SK-N-SH (cell line): Measurements from ENCODE around the gene DENND6B.

ENCODE experiments used
- ELF1 ChIP-seq: IDR thresholded peaks from 2 replicates; pipeline ENCODE4 v1.4.0; 2012
- EP300 ChIP-seq, 2 experiments: IDR thresholded peaks; 2 replicates each; pipeline versions ENCODE4 v1.4.0 to v1.6.1; 2012; ENCODE audit warnings: borderline replicate concordance in 1 of 2, low read depth in 1 of 2, low read length in 1 of 2
- EZH2phosphoT487 ChIP-seq: fragments of 200-600 bp; sonication (generic); IDR thresholded peaks from 2 replicates; pipeline ENCODE4 v1.6.1; 2017; ENCODE audit warnings: low read depth, mixed run types, mild to moderate bottlenecking, antibody characterized with exemption, moderate library complexity, borderline replicate concordance
- FOXM1 ChIP-seq: IDR thresholded peaks from 2 replicates; pipeline ENCODE4 v1.4.0; 2012; ENCODE audit warnings: low read depth, mild to moderate bottlenecking
- NRF1 ChIP-seq: IDR thresholded peaks from 2 replicates; pipeline ENCODE4 v1.6.1; 2012; ENCODE audit warnings: low read depth, mild to moderate bottlenecking, low read length
- POLR2AphosphoS5 ChIP-seq: IDR thresholded peaks from 2 replicates; pipeline ENCODE4 v1.6.1; 2012; ENCODE audit warnings: low read depth, low read length
- SIN3A ChIP-seq: IDR thresholded peaks from 2 replicates; pipeline ENCODE4 v1.6.1; 2012; ENCODE audit warnings: low read depth, mild to moderate bottlenecking, low read length, moderate library complexity, borderline replicate concordance
- TAF1 ChIP-seq: IDR thresholded peaks from 2 replicates; pipeline ENCODE4 v1.6.1; 2012; ENCODE audit warnings: low read depth, mild to moderate bottlenecking, low read length, moderate library complexity, borderline replicate concordance
- TF ChIP-seq, protein P1 (sequence below): fragments of 200-600 bp; sonication (generic); IDR thresholded peaks from 2 replicates; pipeline ENCODE4 v1.6.1; 2017; ENCODE audit warnings: antibody characterized with exemption, mild to moderate bottlenecking, moderate library complexity
- TF ChIP-seq, protein P2 (sequence below): IDR thresholded peaks from 2 replicates; pipeline ENCODE4 v1.6.1; 2012; ENCODE audit warnings: mild to moderate bottlenecking, low read depth, low read length, moderate library complexity
- TF ChIP-seq, protein P3 (sequence below): IDR thresholded peaks from 2 replicates; pipeline ENCODE4 v1.4.0; 2012; ENCODE audit warnings: low read depth
- TF ChIP-seq, protein P4 (sequence below): IDR thresholded peaks from 2 replicates; pipeline ENCODE4 v1.4.0; 2012; ENCODE audit warnings: low read depth, borderline replicate concordance
- TF ChIP-seq, protein P5 (sequence below): fragments of 150-350 bp; IDR thresholded peaks from 2 replicates; pipeline ENCODE4 v1.6.1; 2017; ENCODE audit warnings: antibody characterized with exemption, low read length, low read depth, borderline replicate concordance

DNA sequence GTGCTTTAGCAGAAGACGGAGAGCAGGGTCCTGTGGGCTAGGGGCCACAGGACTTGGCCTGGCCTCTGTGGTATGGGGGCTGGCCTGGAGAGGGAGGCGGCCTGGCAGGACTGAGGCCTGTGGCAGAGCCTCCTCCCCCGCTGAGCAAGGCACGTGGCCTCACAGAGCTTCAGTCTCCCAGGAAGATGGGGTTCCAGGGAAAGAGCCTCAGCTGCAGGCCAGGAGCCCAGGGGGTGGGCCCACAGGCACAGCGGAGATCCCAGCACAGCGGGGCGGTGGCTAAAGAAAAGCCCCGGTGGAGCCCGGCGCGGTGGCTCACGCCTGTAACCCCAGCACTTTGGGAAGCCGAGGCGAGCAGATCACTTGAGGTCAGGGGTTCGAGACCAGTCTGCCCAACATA lies 67.5 kb downstream of the DENND6B start:
- TF ChIP-seq, protein P1, sequence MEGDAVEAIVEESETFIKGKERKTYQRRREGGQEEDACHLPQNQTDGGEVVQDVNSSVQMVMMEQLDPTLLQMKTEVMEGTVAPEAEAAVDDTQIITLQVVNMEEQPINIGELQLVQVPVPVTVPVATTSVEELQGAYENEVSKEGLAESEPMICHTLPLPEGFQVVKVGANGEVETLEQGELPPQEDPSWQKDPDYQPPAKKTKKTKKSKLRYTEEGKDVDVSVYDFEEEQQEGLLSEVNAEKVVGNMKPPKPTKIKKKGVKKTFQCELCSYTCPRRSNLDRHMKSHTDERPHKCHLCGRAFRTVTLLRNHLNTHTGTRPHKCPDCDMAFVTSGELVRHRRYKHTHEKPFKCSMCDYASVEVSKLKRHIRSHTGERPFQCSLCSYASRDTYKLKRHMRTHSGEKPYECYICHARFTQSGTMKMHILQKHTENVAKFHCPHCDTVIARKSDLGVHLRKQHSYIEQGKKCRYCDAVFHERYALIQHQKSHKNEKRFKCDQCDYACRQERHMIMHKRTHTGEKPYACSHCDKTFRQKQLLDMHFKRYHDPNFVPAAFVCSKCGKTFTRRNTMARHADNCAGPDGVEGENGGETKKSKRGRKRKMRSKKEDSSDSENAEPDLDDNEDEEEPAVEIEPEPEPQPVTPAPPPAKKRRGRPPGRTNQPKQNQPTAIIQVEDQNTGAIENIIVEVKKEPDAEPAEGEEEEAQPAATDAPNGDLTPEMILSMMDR, result no peak
- no peak for TF ChIP-seq TAF1
- no peak for TF ChIP-seq POLR2AphosphoS5
- no peak for TF ChIP-seq NRF1
- TF ChIP-seq EP300 (IDR thresholded peaks at IDR 0.05; ENCODE audit: borderline replicate concordance in 1 of 2, low read depth in 1 of 2, low read length in 1 of 2), result no peak
- TF ChIP-seq, protein P2, sequence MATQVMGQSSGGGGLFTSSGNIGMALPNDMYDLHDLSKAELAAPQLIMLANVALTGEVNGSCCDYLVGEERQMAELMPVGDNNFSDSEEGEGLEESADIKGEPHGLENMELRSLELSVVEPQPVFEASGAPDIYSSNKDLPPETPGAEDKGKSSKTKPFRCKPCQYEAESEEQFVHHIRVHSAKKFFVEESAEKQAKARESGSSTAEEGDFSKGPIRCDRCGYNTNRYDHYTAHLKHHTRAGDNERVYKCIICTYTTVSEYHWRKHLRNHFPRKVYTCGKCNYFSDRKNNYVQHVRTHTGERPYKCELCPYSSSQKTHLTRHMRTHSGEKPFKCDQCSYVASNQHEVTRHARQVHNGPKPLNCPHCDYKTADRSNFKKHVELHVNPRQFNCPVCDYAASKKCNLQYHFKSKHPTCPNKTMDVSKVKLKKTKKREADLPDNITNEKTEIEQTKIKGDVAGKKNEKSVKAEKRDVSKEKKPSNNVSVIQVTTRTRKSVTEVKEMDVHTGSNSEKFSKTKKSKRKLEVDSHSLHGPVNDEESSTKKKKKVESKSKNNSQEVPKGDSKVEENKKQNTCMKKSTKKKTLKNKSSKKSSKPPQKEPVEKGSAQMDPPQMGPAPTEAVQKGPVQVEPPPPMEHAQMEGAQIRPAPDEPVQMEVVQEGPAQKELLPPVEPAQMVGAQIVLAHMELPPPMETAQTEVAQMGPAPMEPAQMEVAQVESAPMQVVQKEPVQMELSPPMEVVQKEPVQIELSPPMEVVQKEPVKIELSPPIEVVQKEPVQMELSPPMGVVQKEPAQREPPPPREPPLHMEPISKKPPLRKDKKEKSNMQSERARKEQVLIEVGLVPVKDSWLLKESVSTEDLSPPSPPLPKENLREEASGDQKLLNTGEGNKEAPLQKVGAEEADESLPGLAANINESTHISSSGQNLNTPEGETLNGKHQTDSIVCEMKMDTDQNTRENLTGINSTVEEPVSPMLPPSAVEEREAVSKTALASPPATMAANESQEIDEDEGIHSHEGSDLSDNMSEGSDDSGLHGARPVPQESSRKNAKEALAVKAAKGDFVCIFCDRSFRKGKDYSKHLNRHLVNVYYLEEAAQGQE, result no peak
- no peak for TF ChIP-seq SIN3A
- TF ChIP-seq, protein P3, sequence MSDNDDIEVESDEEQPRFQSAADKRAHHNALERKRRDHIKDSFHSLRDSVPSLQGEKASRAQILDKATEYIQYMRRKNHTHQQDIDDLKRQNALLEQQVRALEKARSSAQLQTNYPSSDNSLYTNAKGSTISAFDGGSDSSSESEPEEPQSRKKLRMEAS, result no peak
- TF ChIP-seq, protein P4, sequence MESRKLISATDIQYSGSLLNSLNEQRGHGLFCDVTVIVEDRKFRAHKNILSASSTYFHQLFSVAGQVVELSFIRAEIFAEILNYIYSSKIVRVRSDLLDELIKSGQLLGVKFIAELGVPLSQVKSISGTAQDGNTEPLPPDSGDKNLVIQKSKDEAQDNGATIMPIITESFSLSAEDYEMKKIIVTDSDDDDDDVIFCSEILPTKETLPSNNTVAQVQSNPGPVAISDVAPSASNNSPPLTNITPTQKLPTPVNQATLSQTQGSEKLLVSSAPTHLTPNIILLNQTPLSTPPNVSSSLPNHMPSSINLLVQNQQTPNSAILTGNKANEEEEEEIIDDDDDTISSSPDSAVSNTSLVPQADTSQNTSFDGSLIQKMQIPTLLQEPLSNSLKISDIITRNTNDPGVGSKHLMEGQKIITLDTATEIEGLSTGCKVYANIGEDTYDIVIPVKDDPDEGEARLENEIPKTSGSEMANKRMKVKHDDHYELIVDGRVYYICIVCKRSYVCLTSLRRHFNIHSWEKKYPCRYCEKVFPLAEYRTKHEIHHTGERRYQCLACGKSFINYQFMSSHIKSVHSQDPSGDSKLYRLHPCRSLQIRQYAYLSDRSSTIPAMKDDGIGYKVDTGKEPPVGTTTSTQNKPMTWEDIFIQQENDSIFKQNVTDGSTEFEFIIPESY, result no peak
- no peak for TF ChIP-seq EZH2phosphoT487
- TF ChIP-seq, protein P5, sequence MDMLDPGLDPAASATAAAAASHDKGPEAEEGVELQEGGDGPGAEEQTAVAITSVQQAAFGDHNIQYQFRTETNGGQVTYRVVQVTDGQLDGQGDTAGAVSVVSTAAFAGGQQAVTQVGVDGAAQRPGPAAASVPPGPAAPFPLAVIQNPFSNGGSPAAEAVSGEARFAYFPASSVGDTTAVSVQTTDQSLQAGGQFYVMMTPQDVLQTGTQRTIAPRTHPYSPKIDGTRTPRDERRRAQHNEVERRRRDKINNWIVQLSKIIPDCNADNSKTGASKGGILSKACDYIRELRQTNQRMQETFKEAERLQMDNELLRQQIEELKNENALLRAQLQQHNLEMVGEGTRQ, result no peak
- TF ChIP-seq ELF1, result no peak
- no peak for TF ChIP-seq FOXM1
